ENCODE data around the gene GM2A. TPM values are rescaled to one million over a fixed set of nuclear protein-coding genes. Genes with fewer than 3 reads are reported as not detected.
"Not testable (repeated sequence)": the region's sequence is repeated elsewhere in the genome, so short reads cannot be mapped to it uniquely, and the experiment has no call there.

Gene GM2A
- total RNA-seq, 3 donors from 2014 or later = 35.1 to 58.0 (median 43.8) TPM

DNA sequence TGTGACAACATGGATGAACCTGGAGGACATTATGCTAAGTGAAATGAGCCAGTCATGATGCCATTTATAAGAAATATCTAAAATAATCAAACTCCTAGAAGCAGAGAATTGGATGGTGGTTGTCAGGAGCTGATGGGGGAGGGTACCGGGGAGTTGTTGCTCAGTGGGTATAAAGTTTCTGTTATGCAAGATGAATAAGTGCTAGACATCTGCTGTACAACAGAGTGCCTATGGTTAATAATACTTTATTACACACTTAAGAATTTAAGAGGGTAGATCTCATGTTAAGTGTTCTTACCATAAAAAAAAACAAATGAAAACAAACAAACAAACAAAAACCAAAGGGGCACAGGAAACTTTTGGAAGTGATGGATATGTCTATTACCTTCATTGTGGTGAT, 16.1 kb upstream of the GM2A start:
- Histone ChIP-seq H3K27me3 (no peaks in the 10 kb centered on the region), H3K27ac (no peak overlapping the region), H3K36me3 (no peaks in the 10 kb centered on the region), H3K9me3 (no peaks in the 10 kb centered on the region), H3K4me1 (no peaks in the 10 kb centered on the region), H3K4me3 (no peak overlapping the region)
- intact Hi-C loops (cut with DNase I; ENCODE audit: low total_unique reads) = no loop called here
- DNase-seq (ENCODE audit: low spot score in 2 of 2) = no peak
- TF ChIP-seq, protein P1, sequence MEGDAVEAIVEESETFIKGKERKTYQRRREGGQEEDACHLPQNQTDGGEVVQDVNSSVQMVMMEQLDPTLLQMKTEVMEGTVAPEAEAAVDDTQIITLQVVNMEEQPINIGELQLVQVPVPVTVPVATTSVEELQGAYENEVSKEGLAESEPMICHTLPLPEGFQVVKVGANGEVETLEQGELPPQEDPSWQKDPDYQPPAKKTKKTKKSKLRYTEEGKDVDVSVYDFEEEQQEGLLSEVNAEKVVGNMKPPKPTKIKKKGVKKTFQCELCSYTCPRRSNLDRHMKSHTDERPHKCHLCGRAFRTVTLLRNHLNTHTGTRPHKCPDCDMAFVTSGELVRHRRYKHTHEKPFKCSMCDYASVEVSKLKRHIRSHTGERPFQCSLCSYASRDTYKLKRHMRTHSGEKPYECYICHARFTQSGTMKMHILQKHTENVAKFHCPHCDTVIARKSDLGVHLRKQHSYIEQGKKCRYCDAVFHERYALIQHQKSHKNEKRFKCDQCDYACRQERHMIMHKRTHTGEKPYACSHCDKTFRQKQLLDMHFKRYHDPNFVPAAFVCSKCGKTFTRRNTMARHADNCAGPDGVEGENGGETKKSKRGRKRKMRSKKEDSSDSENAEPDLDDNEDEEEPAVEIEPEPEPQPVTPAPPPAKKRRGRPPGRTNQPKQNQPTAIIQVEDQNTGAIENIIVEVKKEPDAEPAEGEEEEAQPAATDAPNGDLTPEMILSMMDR (IDR thresholded peaks at IDR 0.05) = no peak
- no peak for TF ChIP-seq POLR2AphosphoS5 (IDR thresholded peaks at IDR 0.05)
- TF ChIP-seq POLR2A (IDR thresholded peaks at IDR 0.05) = no peak

DNA sequence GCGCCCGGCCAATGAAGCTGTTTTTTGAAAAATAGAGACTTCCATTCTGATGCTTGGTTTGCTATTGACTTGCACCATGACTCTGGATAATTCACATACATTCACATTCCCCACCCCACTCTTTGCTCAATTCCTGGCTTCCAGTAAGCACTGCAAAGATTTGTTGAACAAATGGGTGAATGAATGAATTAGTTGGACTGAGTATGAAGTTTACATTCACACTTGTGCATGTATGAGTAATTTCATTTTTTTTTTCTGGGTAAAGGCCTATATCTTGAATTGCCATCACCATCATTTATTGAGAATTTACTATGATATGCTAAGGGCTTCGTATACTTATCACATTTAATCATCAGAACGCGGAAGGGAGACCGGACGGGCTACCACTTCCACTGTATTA, 15.3 kb upstream of the GM2A start:
- no peak for DNase-seq (ENCODE audit: low spot score in 2 of 2)
- Histone ChIP-seq H3K4me3 (no peak overlapping the region), H3K27me3 (no peaks in the 10 kb centered on the region), H3K4me1 (no peaks in the 10 kb centered on the region), H3K9me3 (no peaks in the 10 kb centered on the region), H3K27ac (no peak overlapping the region), H3K36me3 (no peaks in the 10 kb centered on the region)
- intact Hi-C loops (cut with DNase I; ENCODE audit: low total_unique reads) = no loop called here
- TF ChIP-seq POLR2A (IDR thresholded peaks at IDR 0.05) (no peak), POLR2AphosphoS5 (IDR thresholded peaks at IDR 0.05) (no peak)
- TF ChIP-seq, protein P1 (IDR thresholded peaks at IDR 0.05) = no peak

DNA sequence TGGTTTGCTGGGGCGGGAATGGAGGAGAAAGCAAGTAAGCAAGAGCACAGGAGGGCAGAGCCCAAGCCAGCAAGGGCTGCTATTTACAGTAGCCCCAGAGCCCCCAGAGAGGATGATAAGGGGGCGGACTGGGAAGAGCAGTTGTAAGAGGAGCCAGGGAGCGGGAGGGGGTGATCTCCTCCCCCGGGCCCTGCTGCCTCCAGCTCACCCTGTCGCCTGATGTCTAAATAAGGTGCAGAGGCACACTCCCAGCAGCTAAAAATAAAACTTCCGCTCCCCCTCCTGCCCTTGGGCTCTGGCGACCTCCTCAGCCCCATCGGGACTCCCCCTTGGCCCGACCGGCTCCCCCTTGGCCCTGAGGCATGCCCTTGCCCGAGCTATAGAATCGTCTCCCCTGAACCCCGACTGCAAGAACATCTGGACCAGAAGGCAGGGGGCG, 14.7 kb upstream of the GM2A start:
- H3K4me3 ChIP-seq = peak overlapping the region in 1 of 3 donors; percentile 49
- intact Hi-C loops (cut with DNase I; ENCODE audit: low total_unique reads) = no loop called here
- H3K27me3 ChIP-seq = no peaks in the 10 kb centered on the region
- H3K4me1 ChIP-seq = no peaks in the 10 kb centered on the region
- H3K9me3 ChIP-seq = no peaks in the 10 kb centered on the region
- H3K27ac ChIP-seq = peak overlapping the region in 1 of 2 donors; percentile 22
- no peaks in the 10 kb centered on the region for H3K36me3 ChIP-seq
- no peak for TF ChIP-seq POLR2AphosphoS5 (IDR thresholded peaks at IDR 0.05)
- no peak for TF ChIP-seq POLR2A (IDR thresholded peaks at IDR 0.05)
- TF ChIP-seq, protein P1 (IDR thresholded peaks at IDR 0.05) = no peak
- DNase-seq (ENCODE audit: low spot score in 2 of 2) = no peak

DNA sequence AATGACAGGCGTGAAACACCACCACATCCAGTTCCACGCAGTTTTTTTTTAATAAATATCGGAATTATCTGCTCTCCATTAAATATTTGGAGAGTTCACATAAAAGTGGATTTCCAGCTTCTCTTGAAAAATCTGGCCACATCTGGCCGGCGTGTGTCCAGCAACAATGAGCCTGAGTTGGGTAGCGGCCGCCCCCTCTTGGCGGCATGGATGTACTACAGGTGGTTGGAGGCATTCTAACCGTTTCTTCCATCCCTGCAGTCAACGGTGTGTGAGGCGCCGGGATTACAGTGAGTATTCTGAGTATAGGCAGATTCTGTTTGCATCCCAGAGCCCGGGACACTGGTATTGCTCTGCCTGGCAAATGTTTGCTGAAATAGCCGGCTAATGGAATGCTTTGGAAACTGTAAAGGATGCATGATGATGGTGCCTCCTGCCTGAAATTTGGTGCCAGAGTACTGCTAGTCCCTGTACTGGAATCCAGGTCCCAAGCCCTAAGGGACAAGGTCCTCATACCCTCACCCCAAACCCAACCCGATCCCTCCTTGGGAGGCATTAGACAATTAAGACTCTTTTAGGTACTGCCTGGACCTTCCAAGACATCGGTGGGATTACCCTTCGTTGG, 13.6 kb upstream of the GM2A start:
- TF ChIP-seq POLR2A (IDR thresholded peaks at IDR 0.05) = no peak
- TF ChIP-seq POLR2AphosphoS5 (IDR thresholded peaks at IDR 0.05) = peak in 1 of 3 donors; percentile 30
- TF ChIP-seq, protein P1 (IDR thresholded peaks at IDR 0.05) = peak; percentile 43 to 67 (median 45)
- Histone ChIP-seq H3K27ac (no peak overlapping the region), H3K4me1 (no peaks in the 10 kb centered on the region), H3K9me3 (no peaks in the 10 kb centered on the region), H3K4me3 (peak overlapping the region in 1 of 3 donors; percentile 49), H3K36me3 (no peaks in the 10 kb centered on the region), H3K27me3 (no peaks in the 10 kb centered on the region)
- peak; percentile 38 to 73 for DNase-seq (ENCODE audit: low spot score in 2 of 2)
- intact Hi-C loops (cut with DNase I; ENCODE audit: low total_unique reads) = no loop called here

DNA sequence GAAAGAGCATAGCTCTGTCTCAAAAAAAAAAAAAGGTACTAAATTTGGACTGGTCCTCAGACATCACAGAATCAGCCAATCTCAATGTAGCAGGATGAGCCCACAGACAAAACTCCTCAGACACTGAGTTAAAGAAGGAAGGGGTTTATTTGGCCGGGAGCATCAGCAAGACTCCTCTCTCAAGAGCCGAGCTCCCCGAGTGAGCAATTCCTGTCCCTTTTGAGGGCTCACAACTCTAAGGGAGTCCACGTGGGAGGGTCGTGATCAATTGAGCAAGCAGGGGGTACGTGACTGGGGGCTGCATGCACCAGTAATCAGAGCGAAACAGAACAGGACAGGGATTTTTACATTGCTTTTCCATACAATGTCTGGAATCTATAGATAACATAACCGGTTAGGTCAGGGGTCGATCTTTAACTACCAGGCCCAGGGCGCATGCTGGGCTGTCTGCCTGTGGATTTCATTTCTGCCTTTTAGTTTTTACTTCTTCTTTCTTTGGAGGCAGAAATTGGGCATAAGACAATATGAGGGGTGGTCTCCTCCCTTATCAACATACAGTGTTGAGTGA, 12.6 kb upstream of the GM2A start:
- not testable (repeated sequence) for H3K27me3 ChIP-seq; H3K36me3 ChIP-seq; H3K4me3 ChIP-seq; H3K4me1 ChIP-seq; H3K27ac ChIP-seq; DNase-seq (ENCODE audit: low spot score in 2 of 2); H3K9me3 ChIP-seq
- intact Hi-C loops (cut with DNase I; ENCODE audit: low total_unique reads) = loop anchor here (10.0 kb wide), 1 partner anchor 116 kb away; no protein-coding TSS in a partner anchor

All from breast epithelium (tissue), 4 donors.